Measurements from ENCODE around the gene SLC25A13. TPM values are rescaled to one million over a fixed set of nuclear protein-coding genes. Genes with fewer than 3 reads are reported as not detected.

The SLC25A13 gene
- total and polyA plus RNA-seq, 2 of the 13 experiments (the other 11 are each of a cell fraction or from before 2014, with no cell fraction given), result 36.2 to 84.9 TPM

DNA sequence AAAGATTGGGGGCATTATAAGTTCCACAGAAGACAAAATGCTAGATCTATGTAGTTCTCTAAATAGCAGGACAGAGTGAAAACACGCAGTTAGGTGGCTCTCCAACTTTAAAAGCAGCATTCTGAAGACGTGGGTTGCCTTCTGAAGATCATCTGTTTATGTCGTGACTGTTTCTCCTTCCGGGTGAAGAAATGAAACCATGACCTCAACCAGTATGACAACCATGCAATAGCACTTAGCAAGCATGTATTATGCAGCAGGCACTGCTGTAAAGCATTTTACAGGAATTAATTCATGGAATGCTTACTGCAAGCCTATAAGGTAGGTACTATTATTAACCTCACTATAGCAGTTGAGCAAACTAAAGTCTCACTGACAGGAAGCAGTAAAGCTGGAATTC is 125.2 kb downstream of the SLC25A13 start (continued):
- TF ChIP-seq, protein P1, sequence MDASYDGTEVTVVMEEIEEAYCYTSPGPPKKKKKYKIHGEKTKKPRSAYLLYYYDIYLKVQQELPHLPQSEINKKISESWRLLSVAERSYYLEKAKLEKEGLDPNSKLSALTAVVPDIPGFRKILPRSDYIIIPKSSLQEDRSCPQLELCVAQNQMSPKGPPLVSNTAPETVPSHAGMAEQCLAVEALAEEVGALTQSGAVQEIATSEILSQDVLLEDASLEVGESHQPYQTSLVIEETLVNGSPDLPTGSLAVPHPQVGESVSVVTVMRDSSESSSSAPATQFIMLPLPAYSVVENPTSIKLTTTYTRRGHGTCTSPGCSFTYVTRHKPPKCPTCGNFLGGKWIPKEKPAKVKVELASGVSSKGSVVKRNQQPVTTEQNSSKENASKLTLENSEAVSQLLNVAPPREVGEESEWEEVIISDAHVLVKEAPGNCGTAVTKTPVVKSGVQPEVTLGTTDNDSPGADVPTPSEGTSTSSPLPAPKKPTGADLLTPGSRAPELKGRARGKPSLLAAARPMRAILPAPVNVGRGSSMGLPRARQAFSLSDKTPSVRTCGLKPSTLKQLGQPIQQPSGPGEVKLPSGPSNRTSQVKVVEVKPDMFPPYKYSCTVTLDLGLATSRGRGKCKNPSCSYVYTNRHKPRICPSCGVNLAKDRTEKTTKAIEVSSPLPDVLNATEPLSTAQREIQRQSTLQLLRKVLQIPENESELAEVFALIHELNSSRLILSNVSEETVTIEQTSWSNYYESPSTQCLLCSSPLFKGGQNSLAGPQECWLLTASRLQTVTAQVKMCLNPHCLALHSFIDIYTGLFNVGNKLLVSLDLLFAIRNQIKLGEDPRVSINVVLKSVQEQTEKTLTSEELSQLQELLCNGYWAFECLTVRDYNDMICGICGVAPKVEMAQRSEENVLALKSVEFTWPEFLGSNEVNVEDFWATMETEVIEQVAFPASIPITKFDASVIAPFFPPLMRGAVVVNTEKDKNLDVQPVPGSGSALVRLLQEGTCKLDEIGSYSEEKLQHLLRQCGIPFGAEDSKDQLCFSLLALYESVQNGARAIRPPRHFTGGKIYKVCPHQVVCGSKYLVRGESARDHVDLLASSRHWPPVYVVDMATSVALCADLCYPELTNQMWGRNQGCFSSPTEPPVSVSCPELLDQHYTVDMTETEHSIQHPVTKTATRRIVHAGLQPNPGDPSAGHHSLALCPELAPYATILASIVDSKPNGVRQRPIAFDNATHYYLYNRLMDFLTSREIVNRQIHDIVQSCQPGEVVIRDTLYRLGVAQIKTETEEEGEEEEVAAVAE (CRISPR knock-in tag; IDR thresholded peaks at IDR 0.05; ENCODE audit: borderline replicate concordance), result no peak
- TF ChIP-seq ZNF530 (CRISPR knock-in tag; IDR thresholded peaks at IDR 0.05; ENCODE audit: low read depth) (no peak), ZNF234 (CRISPR knock-in tag; conservative IDR thresholded peaks at IDR 0.05) (no peak), AHR (CRISPR knock-in tag; IDR thresholded peaks at IDR 0.05) (no peak), PAF1 (CRISPR knock-in tag; IDR thresholded peaks at IDR 0.05) (no peak), SP4 (CRISPR knock-in tag; IDR thresholded peaks at IDR 0.05) (no peak), ZNF136 (CRISPR knock-in tag; IDR thresholded peaks at IDR 0.05; ENCODE audit: low read depth) (no peak), ZNF781 (CRISPR knock-in tag; IDR thresholded peaks at IDR 0.05; ENCODE audit: borderline replicate concordance, not compliant biosample characterization) (no peak), ZNF350 (CRISPR knock-in tag; IDR thresholded peaks at IDR 0.05; ENCODE audit: borderline replicate concordance, low read depth) (no peak)
- TF ChIP-seq, protein P2, sequence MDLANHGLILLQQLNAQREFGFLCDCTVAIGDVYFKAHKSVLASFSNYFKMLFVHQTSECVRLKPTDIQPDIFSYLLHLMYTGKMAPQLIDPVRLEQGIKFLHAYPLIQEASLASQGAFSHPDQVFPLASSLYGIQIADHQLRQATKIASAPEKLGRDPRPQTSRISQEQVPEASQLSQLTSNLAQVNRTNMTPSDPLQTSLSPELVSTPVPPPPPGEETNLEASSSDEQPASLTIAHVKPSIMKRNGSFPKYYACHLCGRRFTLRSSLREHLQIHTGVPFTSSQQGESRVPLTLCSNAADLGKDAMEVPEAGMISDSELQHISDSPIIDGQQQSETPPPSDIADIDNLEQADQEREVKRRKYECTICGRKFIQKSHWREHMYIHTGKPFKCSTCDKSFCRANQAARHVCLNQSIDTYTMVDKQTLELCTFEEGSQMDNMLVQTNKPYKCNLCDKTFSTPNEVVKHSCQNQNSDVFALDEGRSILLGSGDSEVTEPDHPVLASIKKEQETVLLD (CRISPR knock-in tag; IDR thresholded peaks at IDR 0.05; ENCODE audit: low read depth), result no peak
